B cell (primary cell): ENCODE measurements around the gene MYO1G. TPM values are rescaled to one million over a fixed set of nuclear protein-coding genes. Genes with fewer than 3 reads are reported as not detected.

Experiments
- ATAC-seq: fragments of 200-7000 bp; cut with Tn5 transposase; one replicate; pipeline ENCODE4 v1.10.0; 2021; ENCODE audit warnings: low read depth, mild to moderate bottlenecking, moderate number of reproducible peaks, moderate library complexity
- CTCF ChIA-PET: fragments of 350-600 bp; sonication (Branson Sonifier 250); formaldehyde crosslinking; loops from one replicate; lab custom pipeline; 2021; ENCODE audit warnings: antibody characterized with exemption, inconsistent platforms; lab: Charles Lee
- POLR2A ChIA-PET: fragments of 350-600 bp; sonication (Branson Sonifier 250); formaldehyde crosslinking; loops from one replicate; lab custom pipeline; 2021; ENCODE audit warnings: antibody characterized with exemption; lab: Charles Lee
- DNase-seq: peaks from one replicate; pipeline ENCODE4 v3.0.0; 2013
- H2AFZ ChIP-seq: 2 replicates; pipeline ENCODE4 v1.6.1; 2012; ENCODE audit warnings: mild to moderate bottlenecking, low read depth, low read length; ENCODE audit not compliant: insufficient read depth, poor library complexity, severe bottlenecking
- H3K27ac ChIP-seq, 2 donors: 1 replicate in 1 of 2; 2 replicates in 1 of 2; pipeline ENCODE4 v1.5.1; 2012 to 2013; ENCODE audit warnings: low read length in 2 of 2, mild to moderate bottlenecking in 2 of 2, moderate library complexity in 1 of 2
- H3K27me3 ChIP-seq, 4 experiments: fragments of 200-600 bp in 1 of 4; sonication (generic) in 1 of 4; replicated peaks in 1 of 4; 1 replicate in 2 of 4; 2 replicates in 2 of 4; pipeline versions ENCODE4 v1.6.1 to v1.7.0; 2013 to 2016; ENCODE audit warnings: low read length in 3 of 4, mild to moderate bottlenecking in 2 of 4, mixed read lengths in 1 of 4, moderate library complexity in 1 of 4; ENCODE audit not compliant: insufficient read depth in 4 of 4, control insufficient read depth in 3 of 4; ENCODE audit errors: control extremely low read depth in 1 of 4
- H3K36me3 ChIP-seq, 2 experiments: replicated peaks in 1 of 2; 1 replicate in 1 of 2; 2 replicates in 1 of 2; pipeline versions ENCODE4 v1.6.1 to v1.7.1; 2013; ENCODE audit warnings: low read length in 1 of 2; ENCODE audit not compliant: insufficient read depth in 2 of 2, control insufficient read depth in 1 of 2; ENCODE audit errors: control extremely low read depth in 1 of 2, extremely low read depth in 1 of 2
- H3K4me1 ChIP-seq, 2 donors: fragments of 200-600 bp in 1 of 2; sonication (generic) in 1 of 2; 1 replicate in 1 of 2; 2 replicates in 1 of 2; pipeline versions ENCODE4 v1.5.1 to v1.6.1; 2013 to 2017; ENCODE audit warnings: low read length in 2 of 2; ENCODE audit not compliant: control insufficient read depth in 2 of 2, insufficient read depth in 2 of 2
- H3K4me2 ChIP-seq: replicated peaks from 2 replicates; pipeline ENCODE3; 2012; ENCODE audit warnings: mild to moderate bottlenecking, low read depth, low read length; ENCODE audit not compliant: poor library complexity, severe bottlenecking
- H3K4me3 ChIP-seq, 5 experiments: fragments of 200-600 bp in 1 of 5; sonication (generic) in 1 of 5; 1 replicate in 3 of 5; 2 replicates in 2 of 5; pipeline versions ENCODE4 v1.5.1 to v1.7.0; 2011 to 2016; ENCODE audit warnings: low read length in 4 of 5, mild to moderate bottlenecking in 4 of 5, low read depth in 2 of 5, control low read depth in 1 of 5, moderate library complexity in 1 of 5; ENCODE audit not compliant: insufficient read depth in 1 of 5; ENCODE audit errors: control extremely low read depth in 1 of 5, extremely low read depth in 1 of 5
- H3K79me2 ChIP-seq: fragments of 200-600 bp; sonication (generic); one replicate; pipeline ENCODE4 v1.6.0; 2016; ENCODE audit warnings: low read length; ENCODE audit not compliant: control insufficient read depth, insufficient read depth
- H3K9ac ChIP-seq: fragments of 200-600 bp; sonication (generic); 2 replicates; pipeline ENCODE4 v1.6.1; 2017; ENCODE audit warnings: mild to moderate bottlenecking, low read length, moderate library complexity
- H3K9me3 ChIP-seq, 3 donors: one replicate each; pipeline versions ENCODE4 v1.6.1 to v1.7.1; 2013; ENCODE audit warnings: low read length in 2 of 3; ENCODE audit not compliant: control insufficient read depth in 2 of 3, insufficient read depth in 1 of 3; ENCODE audit errors: control extremely low read depth in 1 of 3
- H4K20me1 ChIP-seq: 2 replicates; pipeline ENCODE4 v1.6.0; 2012; ENCODE audit warnings: mild to moderate bottlenecking, low read length; ENCODE audit not compliant: insufficient read depth, control insufficient read depth, poor library complexity, severe bottlenecking
- H3K27ac Mint-ChIP-seq: one replicate; pipeline ENCODE4 v1.8.0; 2021; ENCODE audit warnings: mixed read lengths
- H3K27me3 Mint-ChIP-seq: one replicate; pipeline ENCODE4 v1.8.0; 2021; ENCODE audit warnings: mixed read lengths
- H3K4me1 Mint-ChIP-seq: one replicate; pipeline ENCODE4 v1.8.0; 2021; ENCODE audit warnings: mixed read lengths
- H3K4me3 Mint-ChIP-seq: one replicate; pipeline ENCODE4 v1.8.0; 2021; ENCODE audit warnings: mixed read lengths
- H3K9me3 Mint-ChIP-seq: one replicate; pipeline ENCODE4 v1.8.0; 2022; ENCODE audit warnings: mixed read lengths; ENCODE audit not compliant: insufficient read depth
- CTCF ChIP-seq: fragments of 200-600 bp; IDR thresholded peaks from one replicate; pipeline ENCODE4 v1.8.0; 2022; ENCODE audit warnings: antibody characterized with exemption, mild to moderate bottlenecking
- EZH2 ChIP-seq: IDR thresholded peaks from 2 replicates; pipeline ENCODE4 v1.6.1; 2012; ENCODE audit warnings: borderline replicate concordance, low read depth, mild to moderate bottlenecking, moderate library complexity, low read length; ENCODE audit not compliant: insufficient read depth, poor library complexity, severe bottlenecking
- WGBS: methylation state at CpG from one replicate; pipeline ENCODE4 v1.1.5; 2013; ENCODE audit warnings: missing lambda C conversion rate; ENCODE audit not compliant: insufficient coverage; 5-methylcytosine and 5-hydroxymethylcytosine counted together
- intact Hi-C: fragments of 100-400 bp; cut with micrococcal nuclease; formaldehyde crosslinking; loops from one replicate; pipeline ENCODE4 v1.10.0; 2022
- polyA plus RNA-seq: library from polyadenylated mRNA; depleted of rRNA; stranded (reverse); fragments of >200 nt; gene quantifications from 2 replicates; pipeline ENCODE4 v1.2.3, GENCODE V29; 2012
- total RNA-seq, 2 donors: library from RNA; stranded (reverse); fragments of 120-200 nt in 1 of 2; gene quantifications; 1 replicate in 1 of 2; 2 replicates in 1 of 2; pipeline versions ENCODE4 v1.2.3 to v1.2.4, GENCODE V29; 2013 to 2022

The MYO1G gene
- total and polyA plus RNA-seq, 2 donors (not counting 1 experiment from before 2014, with no cell fraction given): 104 to 239 TPM

- Mint-ChIP-seq H3K4me3 (no peak overlapping the region), H3K4me1 (peaks cover 8% of the 10 kb centered on the region), H3K27me3 (no peaks in the 10 kb centered on the region), H3K27ac (peak overlapping the region; percentile 65), H3K9me3 (no peaks in the 10 kb centered on the region)
- peaks cover 0 to 66% of the 10 kb centered on the region in 2 experiments for H3K36me3 ChIP-seq
- no peaks in the 10 kb centered on the region for H3K79me2 ChIP-seq
- DNase-seq: peak; percentile 9
- TF ChIP-seq CTCF: no peak
- TF ChIP-seq EZH2: no peak
- no peak overlapping the region for H2AFZ ChIP-seq
- ChIA-PET CTCF (no interaction called here), POLR2A (interaction anchor here (1.1 kb wide), 1 partner anchor 12 kb away, joined by 4 read pairs; no protein-coding TSS in a partner anchor)
- H3K4me3 ChIP-seq: no peak overlapping the region
- no peak overlapping the region for H3K9ac ChIP-seq
- H3K4me1 ChIP-seq: peaks cover 5 to 8% of the 10 kb centered on the region in 2 donors
- 94% methylated on average over 15 of the region's 18 CpGs for WGBS
- no peak for ATAC-seq
- H3K9me3 ChIP-seq: peaks cover 0 to 10% (median 0%) of the 10 kb centered on the region in 3 donors
- H3K27ac ChIP-seq: no peak overlapping the region
- intact Hi-C loops: no loop called here
- H3K4me2 ChIP-seq: no peak overlapping the region
- H3K27me3 ChIP-seq: no peaks in the 10 kb centered on the region
- H4K20me1 ChIP-seq: peaks cover 51% of the 10 kb centered on the region
Measured at GRCh38 chr7:44965937-44966730, 12.7 kb downstream of the MYO1G start.

- H3K4me3 Mint-ChIP-seq: no peak overlapping the region
- Histone ChIP-seq H3K9me3 (peaks cover 0 to 10% (median 0%) of the 10 kb centered on the region in 3 donors), H3K4me1 (peaks cover 5 to 8% of the 10 kb centered on the region in 2 donors), H4K20me1 (peaks cover 44% of the 10 kb centered on the region), H3K79me2 (no peaks in the 10 kb centered on the region), H3K4me2 (no peak overlapping the region), H3K4me3 (no peak overlapping the region), H3K27me3 (no peaks in the 10 kb centered on the region), H3K9ac (no peak overlapping the region), H2AFZ (no peak overlapping the region), H3K36me3 (peaks cover 0 to 60% of the 10 kb centered on the region in 2 experiments), H3K27ac (no peak overlapping the region)
- no peaks in the 10 kb centered on the region for H3K9me3 Mint-ChIP-seq
- H3K27ac Mint-ChIP-seq: peak overlapping the region; percentile 61
- 98% methylated on average over 14 of the region's 16 CpGs for WGBS
- DNase-seq (peak; percentile 18), ATAC-seq (no peak)
- no peaks in the 10 kb centered on the region for H3K27me3 Mint-ChIP-seq
- TF ChIP-seq EZH2 (no peak), CTCF (no peak)
- peaks cover 8% of the 10 kb centered on the region for H3K4me1 Mint-ChIP-seq
- intact Hi-C loops: no loop called here
- POLR2A ChIA-PET: interaction anchor here (1.1 kb wide), 1 partner anchor 12 kb away, joined by 4 read pairs; no protein-coding TSS in a partner anchor
- CTCF ChIA-PET: interaction anchor here (0.9 to 1.4 kb wide), 2 partner anchors 33 to 170 kb away, joined by 3 to 4 read pairs; no protein-coding TSS in a partner anchor
Measured at GRCh38 chr7:44965441-44965903, 13.3 kb downstream of the MYO1G start.
